OCI-LY1 (cell line): ENCODE data around the gene MYBPHL.

ENCODE experiments used
- H2AFZ ChIP-seq: fragments of 200-600 bp; sonication (generic), shearing (Covaris generic); 2 replicates; pipeline ENCODE4 v1.6.0; 2014; ENCODE audit warnings: antibody characterized with exemption, mild to moderate bottlenecking, low read length
- H3F3A ChIP-seq: fragments of 200-600 bp; sonication (generic), shearing (Covaris generic); 2 replicates; pipeline ENCODE4 v1.6.0; 2014; ENCODE audit warnings: mild to moderate bottlenecking, antibody characterized with exemption, low read length, moderate library complexity; ENCODE audit not compliant: insufficient read depth
- H3K27ac ChIP-seq: fragments of 200-600 bp; sonication (generic); 2 replicates; pipeline ENCODE4 v1.5.1; 2014; ENCODE audit warnings: low read length, mixed run types, mild to moderate bottlenecking, low read depth; ENCODE audit not compliant: poor library complexity, severe bottlenecking
- H3K27me3 ChIP-seq: fragments of 200-600 bp; sonication (generic); 2 replicates; pipeline ENCODE4 v1.6.0; 2014; ENCODE audit warnings: antibody characterized with exemption, mild to moderate bottlenecking, low read length, moderate library complexity; ENCODE audit not compliant: insufficient read depth
- H3K36me3 ChIP-seq: fragments of 200-600 bp; sonication (generic); 2 replicates; pipeline ENCODE4 v1.6.1; 2014; ENCODE audit warnings: mild to moderate bottlenecking, antibody characterized with exemption, low read length, moderate library complexity, mixed read lengths; ENCODE audit not compliant: insufficient read depth
- H3K4me1 ChIP-seq: fragments of 200-600 bp; sonication (generic); 2 replicates; pipeline ENCODE4 v1.5.1; 2014; ENCODE audit warnings: mild to moderate bottlenecking, low read length, moderate library complexity; ENCODE audit not compliant: insufficient read depth, severe bottlenecking
- H3K4me2 ChIP-seq: fragments of 200-600 bp; sonication (generic), shearing (Covaris generic); 2 replicates; pipeline ENCODE4 v1.6.1; 2014; ENCODE audit warnings: low read length
- H3K4me3 ChIP-seq: fragments of 200-600 bp; sonication (generic); 2 replicates; pipeline ENCODE4 v1.5.1; 2014; ENCODE audit warnings: low read length, low read depth, mild to moderate bottlenecking, mixed read lengths; ENCODE audit not compliant: poor library complexity, severe bottlenecking
- H3K79me2 ChIP-seq: fragments of 200-600 bp; shearing (Covaris generic); 2 replicates; pipeline ENCODE4 v1.6.1; 2016; ENCODE audit warnings: mixed run types, low read length, mixed read lengths; ENCODE audit not compliant: insufficient read depth
- H3K9ac ChIP-seq: fragments of 200-600 bp; sonication (generic), shearing (Covaris generic); 2 replicates; pipeline ENCODE4 v1.6.1; 2014; ENCODE audit warnings: mild to moderate bottlenecking, low read length, mixed read lengths
- H3K9me2 ChIP-seq: fragments of 200-600 bp; sonication (generic), shearing (Covaris generic); 2 replicates; pipeline ENCODE4 v1.6.1; 2014; ENCODE audit warnings: low read depth, mild to moderate bottlenecking, low read length, mixed read lengths
- H3K9me3 ChIP-seq: fragments of 200-600 bp; shearing (Covaris generic); 2 replicates; pipeline ENCODE4 v1.6.1; 2014; ENCODE audit warnings: low read length, mixed read lengths
- H4K20me1 ChIP-seq: fragments of 200-600 bp; sonication (generic), shearing (Covaris generic); 2 replicates; pipeline ENCODE4 v1.6.0; 2016; ENCODE audit warnings: mild to moderate bottlenecking, low read length; ENCODE audit not compliant: insufficient read depth
- CTCF ChIP-seq: fragments of 200-600 bp; sonication (generic), shearing (Covaris generic); IDR thresholded peaks from 2 replicates; pipeline ENCODE4 v1.5.1; 2017; ENCODE audit warnings: mild to moderate bottlenecking, antibody characterized with exemption, low read length, moderate library complexity, mixed read lengths
- EZH2 ChIP-seq: fragments of 200-600 bp; sonication (generic), shearing (Covaris generic); IDR thresholded peaks from 2 replicates; pipeline ENCODE4 v1.8.0; 2017; ENCODE audit warnings: borderline replicate concordance, mixed run types, mild to moderate bottlenecking, antibody characterized with exemption, low read length, moderate library complexity, mixed read lengths

Gene MYBPHL

GRCh38 chr1:109282952-109283747 is 23.7 kb downstream of the MYBPHL start, which contains the start of gene PSRC1:
TSS of gene PSRC1 (minus strand) at chr1:109283145.
- Histone ChIP-seq H3K9me3 (no peaks in the 10 kb centered on the region), H3K79me2 (no peaks in the 10 kb centered on the region), H3F3A (no peaks in the 10 kb centered on the region; the same call in 1 of the 2 replicates), H2AFZ (peak within 1 kb of the TSS; percentile 55; the same call in 1 of the 2 replicates), H3K27ac (peak within 1 kb of the TSS; percentile 5), H3K4me3 (peak within 1 kb of the TSS; percentile 80), H3K27me3 (no peaks in the 10 kb centered on the region), H3K4me1 (peaks cover 23% of the 10 kb centered on the region), H3K9ac (peak within 1 kb of the TSS; percentile 70), H3K36me3 (no peaks in the 10 kb centered on the region; the same call in 1 of the 2 replicates), H3K4me2 (peak within 1 kb of the TSS; percentile 75), H3K9me2 (no peaks in the 10 kb centered on the region), H4K20me1 (no peaks in the 10 kb centered on the region)
- TF ChIP-seq CTCF (peak; percentile 42; the same call in 1 of the 2 replicates), EZH2 (no peak)

GRCh38 chr1:109282497-109282951 is 24.3 kb downstream of the MYBPHL start:
- Histone ChIP-seq H3K27ac (no peak overlapping the region), H3K27me3 (no peaks in the 10 kb centered on the region), H4K20me1 (no peaks in the 10 kb centered on the region), H3K79me2 (no peaks in the 10 kb centered on the region), H3K4me1 (peaks cover 23% of the 10 kb centered on the region), H2AFZ (no peak overlapping the region), H3K9me2 (no peaks in the 10 kb centered on the region), H3F3A (no peaks in the 10 kb centered on the region; the same call in 1 of the 2 replicates), H3K9ac (peak overlapping the region; percentile 70), H3K4me3 (peak overlapping the region; percentile 80), H3K36me3 (no peaks in the 10 kb centered on the region; the same call in 1 of the 2 replicates), H3K9me3 (no peaks in the 10 kb centered on the region), H3K4me2 (peak overlapping the region; percentile 75)
- TF ChIP-seq CTCF = no peak
- no peak for TF ChIP-seq EZH2

- no peaks in the 10 kb centered on the region; the same call in 1 of the 2 replicates for H3K36me3 ChIP-seq
- H2AFZ ChIP-seq = no peak overlapping the region
- H3F3A ChIP-seq = no peaks in the 10 kb centered on the region; the same call in 1 of the 2 replicates
- H3K79me2 ChIP-seq = no peaks in the 10 kb centered on the region
- peak overlapping the region; percentile 80 for H3K4me3 ChIP-seq
- no peak for TF ChIP-seq CTCF
- no peak for TF ChIP-seq EZH2
- H3K9me2 ChIP-seq = no peaks in the 10 kb centered on the region
- peaks cover 23% of the 10 kb centered on the region for H3K4me1 ChIP-seq
- no peaks in the 10 kb centered on the region for H3K27me3 ChIP-seq
- no peaks in the 10 kb centered on the region for H4K20me1 ChIP-seq
- H3K4me2 ChIP-seq = peak overlapping the region; percentile 75
- no peak overlapping the region for H3K27ac ChIP-seq
- peak overlapping the region; percentile 70 for H3K9ac ChIP-seq
- no peaks in the 10 kb centered on the region for H3K9me3 ChIP-seq
Observed at GRCh38 chr1:109281680-109282496, 24.9 kb downstream of the MYBPHL start.
